ENCODE measurements around the gene EPS8.
A peak's percentile ranks its signal among the peaks of the same experiment; 100 is the strongest.

Gene EPS8

GRCh38 chr12:15597125-15597830, 191.9 kb downstream of the EPS8 start:
- Histone ChIP-seq H3K4me1 (ENCODE audit: insufficient read depth, insufficient read length) (no peaks in the 10 kb centered on the region), H3K9ac (ENCODE audit: insufficient read length, low read depth) (no peak overlapping the region), H3K36me3 (ENCODE audit: insufficient read depth, insufficient read length, low read length) (no peaks in the 10 kb centered on the region), H3K27me3 (ENCODE audit: insufficient read depth, insufficient read length) (no peaks in the 10 kb centered on the region), H3K9me3 (ENCODE audit: insufficient read depth, low read length) (no peaks in the 10 kb centered on the region), H3K4me3 (ENCODE audit: insufficient read length, low read depth) (no peak overlapping the region)
- DNase-seq (ENCODE audit: low read depth, low spot score), result no peak
- TF ChIP-seq ZNF274 (IDR thresholded peaks at IDR 0.05; ENCODE audit: low read depth, low read length) (no peak), SUZ12 (IDR thresholded peaks at IDR 0.05; ENCODE audit: extremely low read depth, insufficient read depth, insufficient read length) (no peak), YY1 (IDR thresholded peaks at IDR 0.05; ENCODE audit: insufficient read depth, insufficient read length) (no peak)

DNA sequence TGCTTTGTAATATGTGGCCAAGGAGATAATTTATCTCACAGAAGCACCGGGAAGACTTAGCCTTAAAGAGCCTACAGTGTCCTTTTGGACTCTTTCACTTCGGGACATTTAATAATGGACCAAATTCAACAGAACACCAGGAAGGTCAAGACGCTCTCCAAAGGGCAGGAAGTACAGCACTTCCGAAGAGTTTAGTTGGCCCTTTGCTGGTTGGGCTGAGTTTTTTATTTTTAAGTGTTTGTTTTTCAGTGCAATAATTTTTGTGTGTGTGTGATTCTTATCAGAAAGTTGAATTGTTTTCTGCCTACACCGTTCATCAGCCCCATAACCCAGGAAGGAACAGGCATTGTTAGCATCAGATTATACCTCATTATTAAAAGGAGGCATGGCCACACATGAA, 193.0 kb downstream of the EPS8 start:
- H3K36me3 ChIP-seq (ENCODE audit: insufficient read depth, insufficient read length, low read length), result no peaks in the 10 kb centered on the region
- no peak overlapping the region for H3K4me3 ChIP-seq (ENCODE audit: insufficient read length, low read depth)
- H3K4me1 ChIP-seq (ENCODE audit: insufficient read depth, insufficient read length), result no peaks in the 10 kb centered on the region
- no peaks in the 10 kb centered on the region for H3K9me3 ChIP-seq (ENCODE audit: insufficient read depth, low read length)
- H3K27me3 ChIP-seq (ENCODE audit: insufficient read depth, insufficient read length), result no peaks in the 10 kb centered on the region
- H3K9ac ChIP-seq (ENCODE audit: insufficient read length, low read depth), result no peak overlapping the region
- TF ChIP-seq ZNF274 (IDR thresholded peaks at IDR 0.05; ENCODE audit: low read depth, low read length) (no peak), YY1 (IDR thresholded peaks at IDR 0.05; ENCODE audit: insufficient read depth, insufficient read length) (no peak), SUZ12 (IDR thresholded peaks at IDR 0.05; ENCODE audit: extremely low read depth, insufficient read depth, insufficient read length) (no peak)
- no peak for DNase-seq (ENCODE audit: low read depth, low spot score)

- Histone ChIP-seq H3K36me3 (ENCODE audit: insufficient read depth, insufficient read length, low read length) (no peaks in the 10 kb centered on the region), H3K9ac (ENCODE audit: insufficient read length, low read depth) (no peak overlapping the region), H3K4me1 (ENCODE audit: insufficient read depth, insufficient read length) (no peaks in the 10 kb centered on the region), H3K9me3 (ENCODE audit: insufficient read depth, low read length) (no peaks in the 10 kb centered on the region), H3K4me3 (ENCODE audit: insufficient read length, low read depth) (no peak overlapping the region), H3K27me3 (ENCODE audit: insufficient read depth, insufficient read length) (no peaks in the 10 kb centered on the region)
- TF ChIP-seq SUZ12 (IDR thresholded peaks at IDR 0.05; ENCODE audit: extremely low read depth, insufficient read depth, insufficient read length), result no peak
- TF ChIP-seq YY1 (IDR thresholded peaks at IDR 0.05; ENCODE audit: insufficient read depth, insufficient read length), result no peak
- TF ChIP-seq ZNF274 (IDR thresholded peaks at IDR 0.05; ENCODE audit: low read depth, low read length), result no peak
- DNase-seq (ENCODE audit: low read depth, low spot score), result no peak
These were observed 196.3 kb downstream of the EPS8 start for GRCh38 chr12:15592934-15593333.

DNA sequence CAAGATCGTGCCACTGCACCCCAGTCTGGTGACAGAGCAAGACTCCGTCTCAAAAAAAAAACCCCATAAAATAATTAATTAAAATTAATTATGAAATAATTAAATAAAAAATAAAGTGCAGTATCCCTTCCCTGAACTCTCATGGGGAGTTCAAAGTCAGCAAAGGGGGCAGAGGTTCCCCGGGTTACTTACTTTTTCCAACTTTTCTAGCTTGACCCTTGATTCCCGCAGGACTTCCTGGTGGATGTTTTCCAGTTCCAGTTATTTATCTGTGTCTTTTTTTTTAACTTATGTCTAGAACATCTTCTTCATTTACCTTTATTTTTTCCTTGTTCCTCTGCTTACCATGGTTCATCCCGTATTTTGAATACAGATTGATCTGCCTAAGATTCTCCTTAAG, 197.4 kb downstream of the EPS8 start:
- Histone ChIP-seq H3K27me3 (ENCODE audit: insufficient read depth, insufficient read length) (no peaks in the 10 kb centered on the region), H3K4me3 (ENCODE audit: insufficient read length, low read depth) (no peak overlapping the region), H3K9ac (ENCODE audit: insufficient read length, low read depth) (no peak overlapping the region), H3K36me3 (ENCODE audit: insufficient read depth, insufficient read length, low read length) (no peaks in the 10 kb centered on the region), H3K4me1 (ENCODE audit: insufficient read depth, insufficient read length) (no peaks in the 10 kb centered on the region), H3K9me3 (ENCODE audit: insufficient read depth, low read length) (no peaks in the 10 kb centered on the region)
- DNase-seq (ENCODE audit: low read depth, low spot score), result no peak
- TF ChIP-seq SUZ12 (IDR thresholded peaks at IDR 0.05; ENCODE audit: extremely low read depth, insufficient read depth, insufficient read length) (no peak), YY1 (IDR thresholded peaks at IDR 0.05; ENCODE audit: insufficient read depth, insufficient read length) (no peak), ZNF274 (IDR thresholded peaks at IDR 0.05; ENCODE audit: low read depth, low read length) (no peak)

DNA sequence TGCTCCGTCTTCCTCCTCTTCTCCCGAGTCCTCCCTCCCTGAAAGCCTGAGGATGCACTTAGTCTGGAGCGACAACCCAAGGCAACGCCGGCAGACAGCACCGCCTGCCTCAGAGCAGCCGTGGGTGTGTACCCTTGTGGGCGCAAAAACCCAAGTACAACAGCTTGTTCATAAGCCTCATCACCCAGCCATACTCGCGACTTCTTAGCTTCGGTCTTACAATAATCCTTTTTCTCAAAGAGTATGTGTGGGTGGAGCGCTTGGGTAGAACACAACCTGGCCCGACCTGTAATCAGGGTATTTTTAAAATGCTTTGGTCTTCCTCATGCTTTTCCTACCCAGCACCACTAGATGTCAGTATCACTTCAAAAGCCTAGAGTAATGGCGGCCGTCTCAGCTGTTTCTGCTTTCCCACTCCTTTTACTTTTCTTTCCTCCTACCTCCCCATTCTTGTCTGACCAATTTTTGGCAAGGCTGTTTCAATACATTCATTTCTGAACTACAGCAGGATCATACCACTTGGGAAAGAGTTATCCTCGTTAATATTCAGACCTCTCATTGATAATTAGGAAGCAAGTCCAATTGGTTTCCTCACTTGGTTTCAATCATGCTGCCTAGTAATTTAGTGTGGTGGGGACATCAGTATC, 198.9 kb downstream of the EPS8 start:
- H3K4me3 ChIP-seq (ENCODE audit: insufficient read length, low read depth), result no peak overlapping the region
- H3K4me1 ChIP-seq (ENCODE audit: insufficient read depth, insufficient read length), result no peaks in the 10 kb centered on the region
- no peaks in the 10 kb centered on the region for H3K9me3 ChIP-seq (ENCODE audit: insufficient read depth, low read length)
- DNase-seq (ENCODE audit: low read depth, low spot score), result peak; percentile 80
- H3K36me3 ChIP-seq (ENCODE audit: insufficient read depth, insufficient read length, low read length), result no peaks in the 10 kb centered on the region
- peak overlapping the region; percentile 12 for H3K9ac ChIP-seq (ENCODE audit: insufficient read length, low read depth)
- TF ChIP-seq SUZ12 (IDR thresholded peaks at IDR 0.05; ENCODE audit: extremely low read depth, insufficient read depth, insufficient read length) (no peak), YY1 (IDR thresholded peaks at IDR 0.05; ENCODE audit: insufficient read depth, insufficient read length) (peak; percentile 76)
- H3K27me3 ChIP-seq (ENCODE audit: insufficient read depth, insufficient read length), result no peaks in the 10 kb centered on the region

- H3K4me3 ChIP-seq (ENCODE audit: insufficient read length, low read depth), result no peak overlapping the region
These were observed 199.7 kb downstream of the EPS8 start for GRCh38 chr12:15589328-15590032.

More at GRCh38 chr12:15589328-15590032, 199.7 kb downstream of the EPS8 start:
- no peak for TF ChIP-seq YY1 (IDR thresholded peaks at IDR 0.05; ENCODE audit: insufficient read depth, insufficient read length)
- no peak for TF ChIP-seq SUZ12 (IDR thresholded peaks at IDR 0.05; ENCODE audit: extremely low read depth, insufficient read depth, insufficient read length)
- no peak for TF ChIP-seq ZNF274 (IDR thresholded peaks at IDR 0.05; ENCODE audit: low read depth, low read length)
- Histone ChIP-seq H3K36me3 (ENCODE audit: insufficient read depth, insufficient read length, low read length) (no peaks in the 10 kb centered on the region), H3K9ac (ENCODE audit: insufficient read length, low read depth) (no peak overlapping the region), H3K4me1 (ENCODE audit: insufficient read depth, insufficient read length) (no peaks in the 10 kb centered on the region), H3K9me3 (ENCODE audit: insufficient read depth, low read length) (no peaks in the 10 kb centered on the region), H3K27me3 (ENCODE audit: insufficient read depth, insufficient read length) (no peaks in the 10 kb centered on the region)
- no peak for DNase-seq (ENCODE audit: low read depth, low spot score)
